K562 (cell line): ENCODE measurements around the gene DEGS1.

Source experiments
- EP300 ChIP-seq: IDR thresholded peaks from 2 replicates; pipeline ENCODE4 v1.6.1; 2012; ENCODE audit warnings: low read length, improper control_type of control experiment
- KDM4B ChIP-seq, 2 experiments: fragments of 450-650 bp in 1 of 2; sonication (generic) in 1 of 2; IDR thresholded peaks; 2 replicates each; pipeline ENCODE4 v1.6.1; 2016 to 2017; ENCODE audit warnings: borderline replicate concordance in 2 of 2, antibody characterized with exemption in 1 of 2, low read depth in 1 of 2, mild to moderate bottlenecking in 1 of 2
- MIER1 ChIP-seq: fragments of 450-650 bp; IDR thresholded peaks from 2 replicates; pipeline ENCODE4 v1.6.1; 2016; ENCODE audit warnings: antibody characterized with exemption, mild to moderate bottlenecking, low read depth
- RAD21 ChIP-seq, 2 experiments: fragments of 250-450 bp in 1 of 2; fragments of 450-650 bp in 1 of 2; sonication (Bioruptor Pico) in 1 of 2; formaldehyde crosslinking in 1 of 2; IDR thresholded peaks in 1 of 2; conservative IDR thresholded peaks in 1 of 2; 2 replicates each; pipeline versions ENCODE4 v1.4.0 to v1.8.0; 2020 to 2022; ENCODE audit warnings: mild to moderate bottlenecking in 2 of 2, moderate library complexity in 1 of 2
- SPI1 ChIP-seq: IDR thresholded peaks from 2 replicates; pipeline ENCODE4 v1.6.1; 2011; ENCODE audit warnings: low read depth, low read length, control low read depth, borderline replicate concordance
- TFAM ChIP-seq: fragments of 250-450 bp; sonication (Bioruptor Pico); conservative IDR thresholded peaks from 2 replicates; pipeline ENCODE4 v1.5.0; 2021; ENCODE audit warnings: mild to moderate bottlenecking, moderate library complexity
- ZC3H4 ChIP-seq: sonication (generic); formaldehyde crosslinking; IDR thresholded peaks from 2 replicates; pipeline ENCODE4 v1.9.0; 2021; ENCODE audit warnings: missing genetic modification reagents, borderline replicate concordance
- ZNF12 ChIP-seq: sonication (generic); formaldehyde crosslinking; IDR thresholded peaks from 2 replicates; pipeline ENCODE4 v1.4.0; 2020; ENCODE audit warnings: mild to moderate bottlenecking, missing genetic modification reagents
- ZNF143 ChIP-seq: sonication (generic); formaldehyde crosslinking; IDR thresholded peaks from 2 replicates; pipeline ENCODE4 v1.9.0; 2022; ENCODE audit warnings: mild to moderate bottlenecking, missing genetic modification reagents
- ZNF79 ChIP-seq: fragments of 250-450 bp; sonication (Bioruptor Pico); IDR thresholded peaks from 2 replicates; pipeline ENCODE4 v1.4.0; 2020; ENCODE audit warnings: low read depth, mild to moderate bottlenecking, moderate library complexity
- TF ChIP-seq, protein P1 (sequence below): sonication (generic); formaldehyde crosslinking; IDR thresholded peaks from 2 replicates; pipeline ENCODE4 v1.8.0; 2023; ENCODE audit warnings: missing genetic modification reagents, mild to moderate bottlenecking, borderline replicate concordance
- TF ChIP-seq, protein P2 (sequence below): fragments of 250-450 bp; sonication (Bioruptor Pico); IDR thresholded peaks from 2 replicates; pipeline ENCODE4 v1.4.0; 2020; ENCODE audit warnings: mild to moderate bottlenecking, moderate library complexity
- TF ChIP-seq, protein P3 (sequence below): sonication (generic); IDR thresholded peaks from 2 replicates; pipeline ENCODE4 v1.6.1; 2016

DNA sequence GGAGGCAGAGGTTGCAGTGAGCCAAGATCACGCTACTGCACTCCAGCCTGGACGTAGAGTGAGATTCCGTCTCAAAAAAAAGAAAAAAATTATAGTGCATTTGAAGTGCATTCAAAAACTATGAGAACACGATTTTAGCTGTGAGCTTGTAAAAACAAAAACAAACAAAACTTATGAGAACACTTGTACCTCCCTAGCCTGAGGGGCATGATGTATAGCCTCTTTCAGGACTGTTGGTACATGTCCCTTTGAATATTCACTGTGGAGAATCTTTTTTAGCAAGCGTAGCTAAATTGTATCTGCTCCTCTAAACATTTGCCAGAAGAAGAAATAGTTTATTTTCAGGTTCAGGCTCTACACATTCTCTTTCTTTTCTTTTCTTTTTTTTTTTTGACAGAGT is 9.5 kb upstream of the DEGS1 start:
- TF ChIP-seq, protein P1, sequence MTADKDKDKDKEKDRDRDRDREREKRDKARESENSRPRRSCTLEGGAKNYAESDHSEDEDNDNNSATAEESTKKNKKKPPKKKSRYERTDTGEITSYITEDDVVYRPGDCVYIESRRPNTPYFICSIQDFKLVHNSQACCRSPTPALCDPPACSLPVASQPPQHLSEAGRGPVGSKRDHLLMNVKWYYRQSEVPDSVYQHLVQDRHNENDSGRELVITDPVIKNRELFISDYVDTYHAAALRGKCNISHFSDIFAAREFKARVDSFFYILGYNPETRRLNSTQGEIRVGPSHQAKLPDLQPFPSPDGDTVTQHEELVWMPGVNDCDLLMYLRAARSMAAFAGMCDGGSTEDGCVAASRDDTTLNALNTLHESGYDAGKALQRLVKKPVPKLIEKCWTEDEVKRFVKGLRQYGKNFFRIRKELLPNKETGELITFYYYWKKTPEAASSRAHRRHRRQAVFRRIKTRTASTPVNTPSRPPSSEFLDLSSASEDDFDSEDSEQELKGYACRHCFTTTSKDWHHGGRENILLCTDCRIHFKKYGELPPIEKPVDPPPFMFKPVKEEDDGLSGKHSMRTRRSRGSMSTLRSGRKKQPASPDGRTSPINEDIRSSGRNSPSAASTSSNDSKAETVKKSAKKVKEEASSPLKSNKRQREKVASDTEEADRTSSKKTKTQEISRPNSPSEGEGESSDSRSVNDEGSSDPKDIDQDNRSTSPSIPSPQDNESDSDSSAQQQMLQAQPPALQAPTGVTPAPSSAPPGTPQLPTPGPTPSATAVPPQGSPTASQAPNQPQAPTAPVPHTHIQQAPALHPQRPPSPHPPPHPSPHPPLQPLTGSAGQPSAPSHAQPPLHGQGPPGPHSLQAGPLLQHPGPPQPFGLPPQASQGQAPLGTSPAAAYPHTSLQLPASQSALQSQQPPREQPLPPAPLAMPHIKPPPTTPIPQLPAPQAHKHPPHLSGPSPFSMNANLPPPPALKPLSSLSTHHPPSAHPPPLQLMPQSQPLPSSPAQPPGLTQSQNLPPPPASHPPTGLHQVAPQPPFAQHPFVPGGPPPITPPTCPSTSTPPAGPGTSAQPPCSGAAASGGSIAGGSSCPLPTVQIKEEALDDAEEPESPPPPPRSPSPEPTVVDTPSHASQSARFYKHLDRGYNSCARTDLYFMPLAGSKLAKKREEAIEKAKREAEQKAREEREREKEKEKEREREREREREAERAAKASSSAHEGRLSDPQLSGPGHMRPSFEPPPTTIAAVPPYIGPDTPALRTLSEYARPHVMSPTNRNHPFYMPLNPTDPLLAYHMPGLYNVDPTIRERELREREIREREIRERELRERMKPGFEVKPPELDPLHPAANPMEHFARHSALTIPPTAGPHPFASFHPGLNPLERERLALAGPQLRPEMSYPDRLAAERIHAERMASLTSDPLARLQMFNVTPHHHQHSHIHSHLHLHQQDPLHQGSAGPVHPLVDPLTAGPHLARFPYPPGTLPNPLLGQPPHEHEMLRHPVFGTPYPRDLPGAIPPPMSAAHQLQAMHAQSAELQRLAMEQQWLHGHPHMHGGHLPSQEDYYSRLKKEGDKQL (CRISPR knock-in tag) = no peak
- TF ChIP-seq RAD21 (CRISPR knock-in tag; conservative IDR thresholded peaks at IDR 0.05 in 1 of 2, IDR thresholded peaks at IDR 0.05 in 1 of 2) = no peak
- TF ChIP-seq, protein P2, sequence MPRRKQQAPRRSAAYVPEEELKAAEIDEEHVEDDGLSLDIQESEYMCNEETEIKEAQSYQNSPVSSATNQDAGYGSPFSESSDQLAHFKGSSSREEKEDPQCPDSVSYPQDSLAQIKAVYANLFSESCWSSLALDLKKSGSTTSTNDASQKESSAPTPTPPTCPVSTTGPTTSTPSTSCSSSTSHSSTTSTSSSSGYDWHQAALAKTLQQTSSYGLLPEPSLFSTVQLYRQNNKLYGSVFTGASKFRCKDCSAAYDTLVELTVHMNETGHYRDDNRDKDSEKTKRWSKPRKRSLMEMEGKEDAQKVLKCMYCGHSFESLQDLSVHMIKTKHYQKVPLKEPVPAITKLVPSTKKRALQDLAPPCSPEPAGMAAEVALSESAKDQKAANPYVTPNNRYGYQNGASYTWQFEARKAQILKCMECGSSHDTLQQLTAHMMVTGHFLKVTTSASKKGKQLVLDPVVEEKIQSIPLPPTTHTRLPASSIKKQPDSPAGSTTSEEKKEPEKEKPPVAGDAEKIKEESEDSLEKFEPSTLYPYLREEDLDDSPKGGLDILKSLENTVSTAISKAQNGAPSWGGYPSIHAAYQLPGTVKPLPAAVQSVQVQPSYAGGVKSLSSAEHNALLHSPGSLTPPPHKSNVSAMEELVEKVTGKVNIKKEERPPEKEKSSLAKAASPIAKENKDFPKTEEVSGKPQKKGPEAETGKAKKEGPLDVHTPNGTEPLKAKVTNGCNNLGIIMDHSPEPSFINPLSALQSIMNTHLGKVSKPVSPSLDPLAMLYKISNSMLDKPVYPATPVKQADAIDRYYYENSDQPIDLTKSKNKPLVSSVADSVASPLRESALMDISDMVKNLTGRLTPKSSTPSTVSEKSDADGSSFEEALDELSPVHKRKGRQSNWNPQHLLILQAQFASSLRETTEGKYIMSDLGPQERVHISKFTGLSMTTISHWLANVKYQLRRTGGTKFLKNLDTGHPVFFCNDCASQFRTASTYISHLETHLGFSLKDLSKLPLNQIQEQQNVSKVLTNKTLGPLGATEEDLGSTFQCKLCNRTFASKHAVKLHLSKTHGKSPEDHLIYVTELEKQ = no peak
- no peak for TF ChIP-seq ZNF143
- TF ChIP-seq, protein P3, sequence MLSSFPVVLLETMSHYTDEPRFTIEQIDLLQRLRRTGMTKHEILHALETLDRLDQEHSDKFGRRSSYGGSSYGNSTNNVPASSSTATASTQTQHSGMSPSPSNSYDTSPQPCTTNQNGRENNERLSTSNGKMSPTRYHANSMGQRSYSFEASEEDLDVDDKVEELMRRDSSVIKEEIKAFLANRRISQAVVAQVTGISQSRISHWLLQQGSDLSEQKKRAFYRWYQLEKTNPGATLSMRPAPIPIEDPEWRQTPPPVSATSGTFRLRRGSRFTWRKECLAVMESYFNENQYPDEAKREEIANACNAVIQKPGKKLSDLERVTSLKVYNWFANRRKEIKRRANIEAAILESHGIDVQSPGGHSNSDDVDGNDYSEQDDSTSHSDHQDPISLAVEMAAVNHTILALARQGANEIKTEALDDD = no peak
- no peak for TF ChIP-seq MIER1
- TF ChIP-seq ZNF79 (CRISPR knock-in tag) = no peak
- no peak for TF ChIP-seq EP300
- TF ChIP-seq ZC3H4 (CRISPR knock-in tag) = no peak
- no peak for TF ChIP-seq KDM4B (IDR thresholded peaks at IDR 0.05; ENCODE audit: borderline replicate concordance in 2 of 2, low read depth in 1 of 2)
- TF ChIP-seq ZNF12 (CRISPR knock-in tag) = no peak
- TF ChIP-seq TFAM (CRISPR knock-in tag) = no peak
- TF ChIP-seq SPI1 = no peak
